ENCODE results near the gene SLC9A1.

SLC9A1 gene

DNA sequence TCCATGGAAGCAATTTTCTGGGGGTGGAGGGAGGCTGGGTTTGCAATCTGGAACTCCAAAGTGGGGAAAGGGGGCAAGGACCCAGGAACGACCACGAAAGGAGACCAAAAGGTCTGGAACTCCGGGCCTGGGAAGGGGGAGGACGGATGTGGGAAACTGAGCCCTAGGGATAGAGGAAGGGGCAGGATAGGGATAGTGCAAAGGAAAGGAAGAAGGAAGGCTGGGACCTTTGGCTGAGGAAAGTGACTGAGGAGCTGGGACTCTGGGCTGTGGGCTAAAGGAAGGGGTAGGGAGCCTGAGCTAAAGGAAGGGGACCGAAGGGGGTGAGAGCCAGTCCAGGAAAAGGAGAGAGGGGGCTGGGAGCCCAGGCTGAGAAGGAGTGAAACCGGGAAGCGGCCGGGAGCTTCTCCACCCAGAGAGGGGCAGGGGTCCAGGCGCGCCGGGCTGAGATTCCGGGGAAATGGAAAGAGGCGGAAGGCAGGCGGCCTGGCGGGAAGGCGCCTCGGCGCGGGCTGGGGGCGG, 395 bp downstream of the SLC9A1 start:
- Histone ChIP-seq H3K9me3 (no peaks in the 10 kb centered on the region), H3K27ac (peak overlapping the region; percentile 91), H3K27me3 (no peaks in the 10 kb centered on the region), H3K4me3 (ENCODE audit: low read depth in 1 of 2, low read length in 1 of 2) (peak overlapping the region; percentile 76 to 95), H3K36me3 (peaks cover 6% of the 10 kb centered on the region), H3K4me1 (ENCODE audit: control insufficient read depth in 1 of 2, insufficient read depth in 1 of 2, low read depth in 1 of 2, low read length in 1 of 2) (peaks cover 49 to 59% of the 10 kb centered on the region in 2 experiments)
- TF ChIP-seq, protein P1, sequence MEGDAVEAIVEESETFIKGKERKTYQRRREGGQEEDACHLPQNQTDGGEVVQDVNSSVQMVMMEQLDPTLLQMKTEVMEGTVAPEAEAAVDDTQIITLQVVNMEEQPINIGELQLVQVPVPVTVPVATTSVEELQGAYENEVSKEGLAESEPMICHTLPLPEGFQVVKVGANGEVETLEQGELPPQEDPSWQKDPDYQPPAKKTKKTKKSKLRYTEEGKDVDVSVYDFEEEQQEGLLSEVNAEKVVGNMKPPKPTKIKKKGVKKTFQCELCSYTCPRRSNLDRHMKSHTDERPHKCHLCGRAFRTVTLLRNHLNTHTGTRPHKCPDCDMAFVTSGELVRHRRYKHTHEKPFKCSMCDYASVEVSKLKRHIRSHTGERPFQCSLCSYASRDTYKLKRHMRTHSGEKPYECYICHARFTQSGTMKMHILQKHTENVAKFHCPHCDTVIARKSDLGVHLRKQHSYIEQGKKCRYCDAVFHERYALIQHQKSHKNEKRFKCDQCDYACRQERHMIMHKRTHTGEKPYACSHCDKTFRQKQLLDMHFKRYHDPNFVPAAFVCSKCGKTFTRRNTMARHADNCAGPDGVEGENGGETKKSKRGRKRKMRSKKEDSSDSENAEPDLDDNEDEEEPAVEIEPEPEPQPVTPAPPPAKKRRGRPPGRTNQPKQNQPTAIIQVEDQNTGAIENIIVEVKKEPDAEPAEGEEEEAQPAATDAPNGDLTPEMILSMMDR (IDR thresholded peaks at IDR 0.05): no peak

DNA sequence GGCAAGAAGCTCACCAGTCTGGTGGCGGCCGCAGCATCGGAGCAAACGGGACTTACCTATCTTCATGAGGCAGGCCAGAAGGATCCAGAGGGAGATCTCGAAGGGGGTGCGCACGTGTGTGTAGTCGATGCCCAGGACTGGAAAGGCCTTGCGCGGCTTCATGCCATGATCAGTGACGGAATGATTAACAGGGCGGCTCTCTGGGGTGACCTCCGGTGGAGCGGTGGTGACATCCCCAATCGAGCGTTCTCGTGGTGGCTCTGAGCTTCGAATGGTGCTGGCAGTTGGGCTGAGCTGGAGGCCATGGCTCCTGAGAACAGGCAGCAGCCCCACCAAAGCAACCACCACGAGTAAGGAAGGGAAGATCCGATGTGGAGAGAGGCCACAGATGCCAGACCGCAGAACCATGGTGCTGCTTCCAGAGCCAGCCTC, 982 bp downstream of the SLC9A1 start:
- Histone ChIP-seq H3K36me3 (peaks cover 6% of the 10 kb centered on the region), H3K4me3 (ENCODE audit: low read depth in 1 of 2, low read length in 1 of 2) (peak overlapping the region; percentile 76 to 95), H3K27me3 (no peaks in the 10 kb centered on the region), H3K9me3 (no peaks in the 10 kb centered on the region), H3K4me1 (ENCODE audit: control insufficient read depth in 1 of 2, insufficient read depth in 1 of 2, low read depth in 1 of 2, low read length in 1 of 2) (peaks cover 55 to 65% of the 10 kb centered on the region in 2 experiments), H3K27ac (peak overlapping the region; percentile 91)
- TF ChIP-seq, protein P1 (IDR thresholded peaks at IDR 0.05): no peak

DNA sequence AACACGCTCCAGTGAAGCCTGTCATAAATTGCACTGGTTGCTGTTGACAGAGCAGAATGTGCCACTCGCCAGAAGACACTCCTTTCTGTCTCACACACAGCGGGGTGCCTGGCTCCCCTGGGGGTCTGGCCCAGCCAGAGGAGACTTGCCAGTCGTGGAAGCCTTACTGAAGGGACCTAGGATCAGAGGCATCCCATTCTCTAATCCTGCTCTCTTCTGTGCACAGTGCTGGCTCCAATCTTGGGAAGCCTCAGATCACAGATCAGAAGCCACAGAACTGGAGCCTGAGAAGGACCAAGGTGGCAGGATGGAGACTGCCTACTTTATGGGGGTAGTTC, 1.4 kb downstream of the SLC9A1 start:
- Histone ChIP-seq H3K9me3 (no peaks in the 10 kb centered on the region), H3K4me3 (ENCODE audit: low read depth in 1 of 2, low read length in 1 of 2) (peak overlapping the region; percentile 76 to 95), H3K4me1 (ENCODE audit: control insufficient read depth in 1 of 2, insufficient read depth in 1 of 2, low read depth in 1 of 2, low read length in 1 of 2) (peaks cover 58 to 69% of the 10 kb centered on the region in 2 experiments), H3K36me3 (peaks cover 6% of the 10 kb centered on the region), H3K27ac (peak overlapping the region; percentile 91), H3K27me3 (no peaks in the 10 kb centered on the region)
- TF ChIP-seq, protein P1 (IDR thresholded peaks at IDR 0.05): no peak

DNA sequence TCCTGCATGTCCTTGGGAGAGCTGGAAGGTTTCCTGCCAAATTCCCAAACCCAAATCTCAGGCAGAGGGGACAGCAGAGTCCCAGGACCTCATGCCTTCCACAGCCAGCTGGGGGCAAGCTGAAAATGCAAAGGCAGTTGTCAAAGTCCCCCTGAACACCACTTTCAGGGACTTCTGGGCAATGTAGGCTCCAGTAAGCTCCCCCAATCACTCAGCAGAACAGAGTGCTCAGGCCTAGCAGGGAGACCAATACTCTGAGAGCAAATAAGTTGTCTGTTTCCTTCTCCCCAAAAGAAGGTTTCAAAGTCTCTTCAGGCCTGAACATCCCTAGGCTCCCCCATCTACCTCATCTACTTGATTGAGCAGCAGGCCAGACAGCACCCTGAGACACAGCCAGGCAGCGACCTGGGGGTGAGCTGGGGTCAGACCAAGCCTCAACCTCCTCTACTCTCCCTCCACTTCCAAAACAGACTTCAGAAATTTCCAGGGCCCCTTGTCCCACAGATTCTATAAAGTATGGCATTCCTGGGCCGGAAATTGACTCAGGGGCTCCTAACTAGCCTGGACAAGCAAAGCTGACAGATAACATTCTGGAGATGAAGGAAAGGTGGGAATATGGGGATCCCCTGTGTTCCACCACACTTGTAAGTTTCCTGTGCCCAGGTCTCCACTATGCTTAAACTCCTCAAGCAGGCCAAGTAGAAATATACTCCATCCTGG, 1.9 kb downstream of the SLC9A1 start:
- Histone ChIP-seq H3K27ac (peak overlapping the region; percentile 91), H3K4me1 (ENCODE audit: control insufficient read depth in 1 of 2, insufficient read depth in 1 of 2, low read depth in 1 of 2, low read length in 1 of 2) (peaks cover 58 to 69% of the 10 kb centered on the region in 2 experiments), H3K36me3 (peaks cover 6% of the 10 kb centered on the region), H3K27me3 (no peaks in the 10 kb centered on the region), H3K9me3 (no peaks in the 10 kb centered on the region), H3K4me3 (ENCODE audit: low read depth in 1 of 2, low read length in 1 of 2) (peak overlapping the region; percentile 76 to 95)
- TF ChIP-seq, protein P1 (IDR thresholded peaks at IDR 0.05): no peak

DNA sequence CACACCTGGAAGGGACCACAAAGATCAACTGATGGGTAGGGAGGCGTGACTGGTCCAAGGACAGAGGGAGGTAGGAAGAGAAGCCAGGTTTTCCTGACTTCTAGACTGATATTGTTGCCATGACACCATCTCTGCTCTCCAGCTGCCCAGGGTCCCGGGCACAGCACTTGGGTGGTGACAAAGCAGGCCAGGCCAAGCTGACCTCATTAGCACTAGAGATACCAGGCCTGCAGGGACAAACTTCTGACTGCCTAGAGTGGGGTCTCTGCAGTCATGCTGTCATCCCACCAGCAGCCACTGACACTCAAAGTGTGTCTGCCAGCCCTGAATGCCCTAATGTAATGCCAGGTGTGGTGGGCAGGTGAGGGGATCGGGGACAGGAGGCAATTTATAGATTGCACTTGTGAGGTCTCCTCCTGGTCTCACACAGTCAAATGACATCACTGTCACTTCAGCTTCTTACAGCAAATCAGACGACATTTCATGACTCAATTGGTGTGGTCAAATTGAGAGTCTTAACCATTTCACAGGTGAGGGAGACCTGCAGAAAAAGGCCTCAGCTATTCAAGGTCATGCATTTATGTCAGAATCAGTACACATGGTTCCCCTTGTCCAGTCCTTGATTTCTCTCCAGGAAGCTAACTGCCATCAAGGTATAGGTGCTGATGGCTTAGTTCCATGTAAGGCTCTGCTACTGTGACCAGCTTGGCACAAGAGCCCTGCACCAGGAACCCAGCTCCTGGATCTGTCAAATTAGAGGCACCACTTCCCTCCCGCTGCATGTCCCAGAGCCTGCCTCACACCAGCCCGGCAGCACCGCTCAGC, 2.7 kb downstream of the SLC9A1 start:
- TF ChIP-seq, protein P1 (IDR thresholded peaks at IDR 0.05): no peak

More for the DNA sequence above, 2.7 kb downstream of the SLC9A1 start:
- no peaks in the 10 kb centered on the region for H3K27me3 ChIP-seq
- peak overlapping the region; percentile 91 for H3K27ac ChIP-seq
- peak overlapping the region; percentile 76 to 95 for H3K4me3 ChIP-seq (ENCODE audit: low read depth in 1 of 2, low read length in 1 of 2)
- H3K36me3 ChIP-seq: peaks cover 6% of the 10 kb centered on the region
- peaks cover 58 to 69% of the 10 kb centered on the region in 2 experiments for H3K4me1 ChIP-seq (ENCODE audit: control insufficient read depth in 1 of 2, insufficient read depth in 1 of 2, low read depth in 1 of 2, low read length in 1 of 2)
- no peaks in the 10 kb centered on the region for H3K9me3 ChIP-seq

Measured in neutrophil (primary cell).